HG03045 (cell line): Measurements from ENCODE around the gene SLF2.
"Not testable (repeated sequence)": the region's sequence is repeated elsewhere in the genome, so short reads cannot be mapped to it uniquely, and the experiment has no call there.

Experiments used
- ATAC-seq: cut with Tn5 transposase; IDR thresholded peaks from one replicate; pipeline ENCODE4 v1.9.1; 2021; ENCODE audit warnings: mild to moderate bottlenecking, moderate library complexity; ENCODE audit not compliant: unreplicated experiment

The SLF2 gene

DNA sequence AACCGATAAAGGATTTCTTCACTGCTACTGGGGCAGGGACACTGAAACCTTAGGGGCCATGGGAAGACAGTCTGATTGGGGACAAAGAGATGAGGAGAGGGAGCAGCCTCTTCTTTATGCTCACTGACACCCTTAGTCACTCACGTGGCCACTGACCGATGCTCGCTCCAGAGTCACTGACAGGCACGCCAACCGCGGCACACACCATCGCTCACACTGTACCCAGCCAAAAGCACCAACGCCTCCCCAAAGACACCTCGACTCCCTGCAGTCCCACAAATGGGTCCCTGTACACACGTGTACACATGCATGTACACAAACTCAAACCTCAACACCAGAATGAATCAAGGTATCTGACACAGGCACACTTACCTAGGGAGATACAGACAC, 35.3 kb upstream of the SLF2 start:
- no peak for ATAC-seq

DNA sequence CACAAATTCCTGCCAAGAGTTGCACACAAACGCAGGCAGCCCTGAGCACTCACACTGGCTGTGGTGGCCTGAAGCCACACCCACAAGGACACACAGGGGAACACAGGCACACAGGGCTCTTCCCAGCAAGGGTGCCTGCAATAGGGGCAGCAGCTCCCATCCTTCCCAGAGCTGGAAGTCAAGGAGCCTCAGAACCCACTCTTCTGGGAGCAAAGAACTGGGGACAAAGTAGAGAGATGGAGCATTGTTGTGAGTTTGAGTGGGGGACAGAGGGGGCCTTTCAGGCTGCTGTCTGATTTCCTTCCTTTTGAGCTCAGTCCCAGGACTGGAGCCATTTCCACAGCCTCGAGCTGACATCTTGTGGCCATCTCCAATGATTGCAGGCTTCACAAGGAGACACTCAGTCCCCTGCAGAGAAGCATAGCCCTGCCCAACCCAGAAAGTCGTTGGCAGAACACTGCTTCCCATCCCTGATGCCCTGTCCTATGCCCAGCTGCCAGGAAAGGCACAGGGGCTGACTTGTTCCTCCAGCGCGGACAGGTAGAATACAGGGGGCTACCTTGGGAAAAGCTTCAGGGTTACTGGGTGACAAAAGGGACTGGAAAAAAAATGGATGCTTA, 34.4 kb upstream of the SLF2 start:
- no peak for ATAC-seq

DNA sequence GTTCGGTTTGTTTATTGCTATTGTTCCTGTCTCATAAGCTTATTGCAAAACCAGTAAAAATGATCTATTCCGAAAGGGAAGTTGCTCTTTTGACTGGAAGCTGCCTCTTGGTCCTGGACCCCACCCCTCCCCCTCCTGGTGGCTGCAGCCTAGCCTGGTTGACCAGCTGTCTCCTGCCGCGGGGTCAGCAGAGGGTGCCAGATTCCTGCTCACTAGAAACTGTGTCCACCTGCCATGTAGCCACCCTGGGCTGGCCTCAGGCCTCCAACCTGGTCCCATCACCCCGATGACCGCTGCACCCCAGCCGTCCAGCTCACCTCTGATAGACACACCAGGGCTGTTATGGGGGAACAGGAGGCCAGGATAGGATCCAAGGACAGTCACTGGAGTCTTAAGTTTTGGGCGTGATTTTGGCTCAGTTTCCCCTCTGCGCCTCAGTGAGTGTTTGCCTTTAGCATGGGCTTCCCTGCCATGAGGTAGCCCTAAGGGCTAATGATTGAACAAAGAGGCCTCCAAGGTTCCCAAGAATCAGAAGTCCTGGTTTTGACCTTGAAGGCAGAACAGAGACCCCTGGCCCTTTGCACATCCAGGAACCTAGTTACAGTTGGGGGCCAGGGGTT, 32.9 kb upstream of the SLF2 start:
- ATAC-seq: no peak

DNA sequence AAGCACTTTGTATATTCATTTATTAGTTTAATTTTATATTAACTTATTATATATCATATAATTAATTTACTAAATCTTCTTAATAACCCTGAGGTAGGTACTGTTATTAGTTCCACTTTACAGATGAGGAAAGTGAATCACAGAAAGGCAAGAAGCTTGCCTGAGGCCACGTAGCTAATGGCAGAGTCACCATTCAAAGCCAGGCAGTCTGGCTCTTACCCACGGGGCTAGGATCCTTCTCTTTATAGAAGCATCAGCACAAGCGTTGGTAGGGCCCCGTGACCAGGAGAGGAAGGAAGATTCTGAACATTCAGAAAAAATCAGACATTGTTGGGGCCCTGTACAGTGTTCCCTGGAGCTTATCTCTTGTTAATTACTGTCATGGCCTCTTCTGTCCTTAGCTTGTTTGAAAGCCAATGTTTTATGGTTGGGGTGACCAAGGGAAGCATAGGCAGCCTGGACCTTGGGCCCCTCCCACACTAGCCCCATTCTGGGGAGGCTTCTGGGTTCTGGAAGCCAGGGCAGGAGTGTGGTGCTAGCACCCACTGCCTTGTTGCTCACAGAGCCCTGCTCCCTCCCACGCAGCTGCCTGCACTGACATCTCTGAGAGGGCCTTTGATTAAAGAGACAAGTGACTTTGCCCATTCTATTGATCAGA, 31.1 kb upstream of the SLF2 start:
- ATAC-seq: no peak

DNA sequence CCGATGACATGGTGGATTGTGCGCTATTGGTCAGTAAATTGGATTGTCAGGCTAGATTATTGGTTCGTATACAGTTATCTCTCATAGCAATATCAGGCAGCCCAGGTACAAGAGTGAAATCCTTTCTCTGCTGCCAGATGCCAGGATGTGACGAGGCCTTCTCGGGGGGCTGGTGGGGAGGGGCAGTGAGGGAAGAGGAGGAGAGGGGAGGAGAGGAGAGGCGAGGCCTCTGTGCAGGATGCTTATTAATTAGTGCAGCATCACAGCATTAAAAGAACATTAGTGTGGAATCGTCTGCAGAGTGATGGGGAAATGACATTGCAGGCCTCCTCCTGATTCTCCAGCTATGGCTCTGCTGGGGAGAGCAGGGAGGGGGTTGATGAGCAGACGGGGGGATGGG, 30.5 kb upstream of the SLF2 start:
- no peak for ATAC-seq

DNA sequence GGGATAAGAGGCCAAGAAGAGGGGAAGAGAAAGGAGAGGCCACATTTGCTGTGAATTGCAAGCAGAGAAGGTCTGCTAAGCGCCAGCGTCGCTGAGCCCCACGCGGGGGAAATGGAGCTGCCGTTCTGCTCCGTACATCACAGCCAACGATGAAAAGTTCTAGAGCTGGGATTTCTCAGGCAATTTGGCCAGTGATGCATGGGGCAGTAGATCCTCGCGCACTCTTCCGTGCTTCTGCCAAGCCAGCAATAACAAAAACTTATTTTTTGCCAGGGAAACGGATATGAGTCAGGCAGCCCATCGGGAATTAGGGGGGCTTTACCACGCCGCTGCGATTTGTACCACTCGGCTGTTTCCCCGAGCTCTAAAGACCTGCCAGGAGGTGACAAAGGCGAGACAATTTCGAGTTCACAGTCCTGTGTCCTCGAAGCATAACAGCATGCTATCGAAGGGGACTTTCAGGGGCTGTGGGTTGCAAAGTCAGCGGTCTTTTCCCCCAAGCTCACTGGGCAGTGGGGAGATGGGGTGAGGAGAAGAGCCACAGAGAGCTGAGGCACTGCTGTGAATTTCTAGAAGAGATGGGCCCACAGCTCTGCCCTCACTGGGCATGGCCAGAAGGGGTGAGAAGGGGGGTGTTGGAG, 30.0 kb upstream of the SLF2 start:
- no peak for ATAC-seq

DNA sequence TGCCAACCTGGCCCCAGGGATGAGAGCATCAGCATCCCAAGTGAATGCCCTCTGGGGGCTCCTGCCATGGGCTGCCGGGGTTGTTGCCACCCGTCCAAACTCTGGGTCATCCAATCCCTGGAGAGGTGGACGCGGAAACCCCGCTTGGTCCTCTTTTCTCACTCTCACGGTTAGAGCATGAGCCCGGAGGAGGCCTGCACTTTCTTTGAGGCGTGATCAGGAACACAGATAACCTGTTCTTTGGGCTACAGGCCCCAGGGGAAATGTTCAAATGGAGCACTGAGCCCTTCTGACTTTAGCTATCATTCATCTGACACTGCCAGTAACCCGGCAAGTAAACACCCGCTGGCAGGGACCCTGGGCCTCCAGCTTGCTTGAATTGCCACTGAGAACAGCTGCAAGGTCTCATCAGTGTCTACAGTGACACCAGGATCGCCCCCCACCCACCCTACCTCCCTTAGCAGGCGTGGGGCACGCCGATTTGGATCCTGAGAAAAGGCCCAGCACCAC, 29.4 kb upstream of the SLF2 start:
- ATAC-seq: no peak

DNA sequence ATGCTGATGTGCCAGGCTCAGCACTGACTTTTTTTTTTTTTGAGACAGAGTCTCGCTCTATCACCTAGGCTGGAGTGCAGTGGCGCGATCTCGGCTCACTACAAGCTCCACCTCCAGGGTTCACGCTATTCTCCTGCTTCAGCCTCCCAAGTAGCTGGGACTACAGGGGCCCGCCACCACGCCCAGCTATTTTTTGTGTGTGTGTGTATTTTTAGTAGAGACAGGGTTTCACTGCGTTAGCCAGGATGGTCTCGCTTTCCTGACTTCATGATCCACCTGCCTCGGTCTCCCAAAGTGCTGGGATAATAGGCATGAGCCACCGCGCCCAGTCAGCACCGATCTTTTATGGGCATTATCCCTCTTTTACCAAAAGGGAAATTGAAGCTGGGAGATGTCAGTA, 27.2 kb upstream of the SLF2 start:
- ATAC-seq: not testable (repeated sequence)

DNA sequence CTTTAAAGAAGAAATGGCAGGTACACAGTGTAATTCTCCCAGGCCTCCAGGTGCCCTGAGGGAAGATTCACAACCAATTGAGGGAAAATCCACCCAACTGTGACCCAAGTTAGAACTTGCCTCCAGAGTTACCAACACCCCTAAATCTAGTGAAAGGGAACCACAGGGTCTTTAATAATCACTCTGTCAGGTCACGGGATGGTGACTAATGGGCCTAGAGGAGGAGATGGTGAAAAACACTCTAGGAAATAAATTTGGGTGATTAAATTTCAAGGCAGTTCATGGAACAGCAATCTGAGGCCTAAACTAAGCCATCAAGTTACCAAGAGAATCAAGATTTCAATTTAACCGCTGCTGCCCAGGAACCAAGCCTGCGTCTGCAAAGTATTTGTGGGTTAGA, 26.7 kb upstream of the SLF2 start:
- ATAC-seq: no peak

DNA sequence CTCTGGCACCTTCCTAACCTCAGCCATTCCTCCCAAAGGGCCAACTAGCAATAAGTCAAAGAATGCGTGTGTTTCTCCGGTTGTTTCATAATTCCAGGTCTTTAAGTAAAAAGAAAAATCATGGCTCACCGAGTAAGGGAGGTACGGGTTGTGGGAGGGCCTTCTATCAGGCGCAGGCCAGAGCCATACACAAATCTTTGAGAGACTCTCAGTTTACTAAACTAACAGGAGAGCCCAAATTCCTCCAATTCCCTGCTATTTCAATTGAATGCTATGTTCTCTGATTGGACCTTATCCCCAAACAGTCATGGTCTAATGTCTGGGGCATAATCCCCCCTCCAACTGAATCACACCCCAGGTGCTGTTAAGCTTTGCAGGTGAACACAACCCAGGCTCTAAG, 26.2 kb upstream of the SLF2 start:
- no peak for ATAC-seq

DNA sequence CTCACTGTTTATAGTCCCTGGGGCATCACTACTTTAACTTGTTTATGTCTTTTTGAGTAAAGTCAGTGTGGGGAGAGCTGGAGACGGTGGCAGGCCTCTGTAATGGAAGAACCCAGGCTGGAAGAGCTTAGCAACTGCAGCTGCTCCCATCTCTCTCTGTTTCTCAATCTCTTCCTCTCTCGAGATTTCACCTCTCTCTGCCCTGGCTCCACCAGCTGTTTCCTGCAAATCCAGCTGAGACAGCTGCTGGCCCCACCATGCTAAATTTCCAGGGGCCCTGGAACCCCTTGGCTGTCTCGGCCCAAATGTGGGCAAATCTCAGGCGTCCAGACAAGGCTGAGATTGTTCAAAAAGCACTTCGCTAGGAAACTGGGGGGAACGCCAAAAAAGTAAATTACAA, 25.8 kb upstream of the SLF2 start:
- no peak for ATAC-seq

DNA sequence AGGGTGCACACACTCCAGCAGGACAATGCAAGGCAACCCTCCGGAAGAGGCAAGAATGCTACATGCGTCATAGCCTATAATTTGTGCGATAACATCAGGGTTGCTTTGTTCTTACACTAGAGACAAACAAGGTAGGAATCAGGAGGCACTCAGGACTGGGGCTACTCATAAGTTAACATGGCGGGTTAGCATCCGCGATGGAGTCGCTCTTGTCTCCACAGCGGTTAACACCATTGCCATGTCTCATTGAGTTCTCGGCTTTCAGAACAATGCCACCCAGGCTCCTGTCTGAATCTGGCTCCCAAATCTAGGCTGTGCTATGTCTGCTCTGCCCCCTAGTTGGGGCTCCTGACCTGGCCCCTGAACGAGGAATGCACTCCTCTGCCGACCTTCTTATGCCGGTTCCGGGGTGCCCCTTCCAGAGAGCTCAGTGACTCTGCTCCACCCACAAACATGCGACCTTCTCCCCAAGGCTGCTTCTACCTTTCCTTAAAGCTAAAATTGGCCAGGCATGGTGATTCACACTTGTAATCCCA, 24.9 kb upstream of the SLF2 start:
- ATAC-seq: no peak

DNA sequence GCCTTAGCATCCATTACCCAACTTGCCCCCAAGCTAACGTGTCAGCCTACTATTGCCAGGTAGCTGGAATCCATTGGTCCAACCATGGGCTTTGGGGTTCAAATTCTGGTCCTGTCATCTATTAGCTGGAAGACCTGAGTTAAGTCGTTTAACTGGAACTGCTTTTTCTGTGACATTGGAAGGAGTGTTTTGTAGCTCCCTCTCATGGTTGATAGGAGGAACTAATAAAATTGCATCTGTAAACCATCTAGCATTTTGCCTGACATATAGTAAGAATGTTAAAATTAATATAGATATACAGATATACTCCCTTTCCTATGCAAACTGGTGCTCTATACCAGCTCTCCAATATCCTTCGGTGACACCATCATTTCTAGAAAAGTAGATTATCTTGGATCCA, 23.8 kb upstream of the SLF2 start:
- ATAC-seq: no peak

DNA sequence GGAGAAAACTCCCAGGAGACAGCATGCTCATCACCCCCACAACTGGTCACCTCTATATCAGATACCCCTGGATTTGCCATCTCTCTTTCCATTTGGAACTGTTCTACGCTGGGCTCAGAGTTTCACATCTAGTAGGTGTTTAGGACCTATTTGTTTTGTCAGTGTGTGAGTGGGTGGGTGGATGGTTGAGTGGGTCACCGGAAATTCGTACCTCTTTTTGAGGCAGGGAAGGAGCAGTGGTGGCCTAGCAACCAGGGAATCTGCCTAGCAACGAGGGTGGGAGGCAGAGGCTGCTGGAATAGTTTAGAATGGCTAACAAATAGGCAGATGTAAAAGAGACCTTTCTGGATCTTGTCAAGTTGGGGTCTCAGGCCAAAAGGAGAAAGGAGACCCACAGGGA, 23.2 kb upstream of the SLF2 start:
- no peak for ATAC-seq

DNA sequence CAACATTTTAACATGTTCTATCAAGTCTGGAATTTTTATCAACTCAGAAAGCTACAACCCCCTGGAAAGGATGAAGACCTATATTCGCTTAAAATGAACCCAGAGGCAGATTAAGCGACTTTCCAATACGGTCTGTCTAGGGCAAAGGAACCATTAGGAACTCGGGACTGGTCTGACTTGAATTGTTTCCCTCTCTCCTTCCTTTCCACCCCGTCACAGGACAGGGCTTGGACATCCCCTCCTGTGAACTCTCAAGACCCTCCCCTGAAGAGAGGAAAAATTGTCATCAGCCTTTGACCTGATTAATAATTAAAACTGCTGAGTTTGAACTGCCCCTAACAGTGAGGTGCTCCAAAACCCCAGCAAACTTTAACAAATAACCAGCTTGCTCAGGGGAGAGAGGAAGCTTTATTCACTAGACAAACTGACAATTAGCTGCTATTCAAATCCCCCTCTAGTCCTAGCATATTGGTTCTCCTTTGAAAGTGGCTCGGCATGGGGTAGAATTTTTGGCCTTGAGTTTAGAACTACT, 22.6 kb upstream of the SLF2 start:
- ATAC-seq: no peak

DNA sequence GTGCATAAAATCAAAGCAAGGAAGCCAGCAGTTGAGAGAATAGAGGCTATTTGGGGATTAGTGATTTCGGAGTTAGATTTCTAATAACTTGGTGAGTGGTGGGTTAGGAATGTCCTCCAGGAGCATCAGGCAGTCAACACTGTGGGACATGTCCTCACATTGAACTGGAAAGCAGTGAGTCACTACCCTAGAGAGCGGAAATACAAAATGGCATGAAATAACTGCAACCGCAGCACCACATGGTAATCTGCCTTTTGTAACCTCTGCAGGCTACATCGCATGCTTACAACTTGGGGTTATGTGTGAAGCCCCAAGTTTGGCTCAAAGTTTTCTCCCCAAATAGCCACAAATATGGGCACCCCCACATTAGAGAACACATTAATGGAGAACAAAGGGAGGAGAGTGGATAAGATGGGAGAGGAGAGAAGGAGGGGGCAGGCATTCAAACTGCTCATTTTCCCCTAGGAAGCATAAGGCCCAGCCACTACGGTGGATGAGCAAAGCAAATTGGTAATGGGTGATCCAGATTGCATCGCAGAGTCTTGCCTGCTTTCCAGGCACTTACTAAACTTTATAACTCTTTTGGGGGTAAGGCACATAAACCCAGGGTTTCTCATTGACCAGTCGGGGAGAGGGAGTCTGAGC, 22.0 kb upstream of the SLF2 start:
- ATAC-seq: no peak

DNA sequence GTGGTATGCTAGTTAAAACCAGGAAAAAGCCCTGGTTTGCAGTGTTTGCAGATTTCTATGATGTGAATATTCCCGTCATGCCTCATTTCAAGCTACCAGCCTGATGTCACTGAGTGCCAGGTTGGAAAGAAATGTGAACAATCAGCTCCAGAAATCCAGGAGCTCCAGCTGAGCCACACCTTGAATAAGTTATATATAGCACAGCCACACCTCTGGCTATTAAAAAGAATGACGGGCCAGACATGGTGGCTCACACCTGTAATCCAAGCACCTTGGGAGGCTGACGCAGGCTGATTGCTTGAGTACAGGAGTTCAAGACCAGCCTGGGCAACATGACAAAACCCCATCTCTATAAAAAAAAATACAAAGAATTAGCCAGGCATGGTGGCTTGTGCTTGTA, 18.7 kb upstream of the SLF2 start:
- ATAC-seq: no peak

DNA sequence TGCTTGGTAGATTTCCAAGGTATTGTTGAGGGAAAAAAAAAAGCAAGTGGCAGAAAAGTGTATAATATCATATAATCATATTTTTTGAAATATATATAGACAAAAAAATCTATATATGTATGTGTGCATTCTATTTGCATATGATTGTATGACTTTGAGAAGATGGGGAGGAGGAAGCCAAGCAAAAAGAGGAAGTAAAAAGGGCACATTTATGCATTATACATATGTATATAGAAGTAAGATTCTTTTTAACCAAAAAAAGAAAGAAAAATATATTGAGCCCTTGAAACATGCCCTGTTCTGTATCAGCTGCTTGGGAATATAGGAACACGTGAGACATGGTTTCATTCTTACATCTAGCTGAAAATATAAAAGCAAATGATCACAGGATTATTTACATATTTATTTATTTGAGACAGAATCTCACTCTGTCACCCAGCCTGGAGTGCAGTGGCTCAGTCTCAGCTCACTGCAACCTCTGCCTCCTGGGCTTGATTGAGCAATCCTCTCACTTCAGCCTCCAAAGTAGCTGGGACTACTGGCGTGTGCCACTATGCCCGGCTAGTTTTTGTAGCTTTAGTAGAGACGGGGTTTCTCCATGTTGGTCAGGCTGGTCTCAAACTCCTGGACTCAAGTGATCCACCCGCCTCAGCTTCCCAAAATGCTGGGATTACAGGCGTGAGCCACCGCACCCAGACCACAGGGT, 18.0 kb upstream of the SLF2 start:
- no peak for ATAC-seq

DNA sequence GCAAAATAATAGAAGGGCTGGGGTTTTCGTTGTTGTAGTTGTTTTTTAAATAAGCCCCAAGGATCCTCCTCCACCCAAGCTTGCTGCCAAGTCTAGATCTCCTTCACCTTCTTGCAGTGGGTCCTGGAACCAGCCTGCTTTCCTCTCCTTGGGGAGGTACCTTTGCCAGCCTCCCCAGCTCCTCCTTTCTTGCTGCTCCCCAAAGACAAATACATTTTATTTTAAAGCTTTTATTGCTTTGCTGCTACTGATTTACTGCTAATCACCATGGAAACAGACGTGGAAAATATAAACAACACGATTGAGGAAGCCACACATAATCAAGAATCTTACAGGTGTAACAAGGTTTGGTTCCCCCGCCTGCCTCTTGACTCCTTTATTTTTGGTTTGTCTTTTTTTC, 17.4 kb upstream of the SLF2 start:
- no peak for ATAC-seq

DNA sequence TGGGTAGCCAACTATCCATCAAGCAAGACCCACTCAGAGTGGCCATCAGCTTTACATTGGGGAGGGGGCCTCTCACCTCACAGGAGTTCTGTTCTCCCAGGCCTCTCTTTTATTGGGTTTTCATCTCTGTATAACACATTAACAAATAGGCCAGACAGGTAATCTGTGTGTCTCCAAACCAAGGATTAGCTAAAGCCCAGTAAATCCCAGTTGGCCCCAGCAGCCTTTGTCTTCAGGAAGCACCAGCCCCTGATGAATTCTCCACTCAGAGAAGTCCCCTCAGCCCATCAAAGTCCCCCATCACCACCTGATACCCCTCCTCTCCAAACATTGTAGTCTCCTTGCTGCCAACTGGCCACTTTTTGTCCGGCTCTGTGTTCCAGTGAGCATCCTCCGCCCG, 16.9 kb upstream of the SLF2 start:
- no peak for ATAC-seq
